GM18517 (cell line): ENCODE measurements around the gene SNRNP35.
"Not testable (repeated sequence)": the region's sequence is repeated elsewhere in the genome, so short reads cannot be mapped to it uniquely, and the experiment has no call there.

Experiments used
- ATAC-seq: cut with Tn5 transposase; IDR thresholded peaks from one replicate; pipeline ENCODE4 v1.9.1; 2021; ENCODE audit warnings: mild to moderate bottlenecking, moderate library complexity; ENCODE audit not compliant: unreplicated experiment

Gene SNRNP35

DNA sequence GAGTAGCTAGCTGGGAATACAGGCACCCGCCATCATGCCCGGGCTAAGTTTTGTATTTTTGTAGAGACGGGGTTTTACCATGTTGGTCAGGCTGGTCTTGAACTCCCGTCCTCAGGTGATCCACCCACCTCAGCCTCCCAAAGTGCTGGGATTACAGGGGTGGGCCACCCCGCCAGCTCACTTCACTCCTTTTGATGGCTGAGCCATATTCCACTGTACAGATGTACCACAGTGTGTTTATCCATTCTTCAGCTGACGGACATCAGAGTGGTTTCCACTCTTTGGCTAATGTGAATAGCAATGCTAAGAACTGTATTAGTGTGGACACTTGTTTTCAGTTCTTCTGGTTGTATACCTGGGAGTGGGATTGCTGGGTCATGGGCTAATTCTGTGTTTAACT, 29.5 kb downstream of the SNRNP35 start:
- no peak for ATAC-seq

- no peak for ATAC-seq
Observed at GRCh38 chr12:123488539-123489230, 30.7 kb downstream of the SNRNP35 start.

DNA sequence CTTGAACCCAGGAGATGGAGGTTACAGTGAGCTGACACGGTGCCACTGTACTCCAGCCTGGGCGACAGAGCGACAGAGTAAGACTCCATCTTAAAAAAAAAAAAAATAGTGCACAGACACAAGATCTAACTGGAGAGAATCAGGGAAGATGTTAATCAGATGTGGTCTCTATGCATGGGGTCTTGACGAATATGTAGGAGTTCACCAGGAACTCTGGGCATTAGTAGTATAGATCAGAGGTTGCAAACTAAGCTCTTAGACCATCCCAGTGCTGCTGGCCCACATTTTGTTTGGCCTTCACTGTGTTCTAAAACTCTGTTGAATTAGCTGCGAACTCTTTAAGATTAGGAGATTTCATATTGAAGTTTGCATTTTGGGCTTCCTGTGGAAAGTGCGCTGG, 31.6 kb downstream of the SNRNP35 start:
- no peak for ATAC-seq

- no peak for ATAC-seq
Observed at GRCh38 chr12:123490089-123490488, 32.1 kb downstream of the SNRNP35 start.

DNA sequence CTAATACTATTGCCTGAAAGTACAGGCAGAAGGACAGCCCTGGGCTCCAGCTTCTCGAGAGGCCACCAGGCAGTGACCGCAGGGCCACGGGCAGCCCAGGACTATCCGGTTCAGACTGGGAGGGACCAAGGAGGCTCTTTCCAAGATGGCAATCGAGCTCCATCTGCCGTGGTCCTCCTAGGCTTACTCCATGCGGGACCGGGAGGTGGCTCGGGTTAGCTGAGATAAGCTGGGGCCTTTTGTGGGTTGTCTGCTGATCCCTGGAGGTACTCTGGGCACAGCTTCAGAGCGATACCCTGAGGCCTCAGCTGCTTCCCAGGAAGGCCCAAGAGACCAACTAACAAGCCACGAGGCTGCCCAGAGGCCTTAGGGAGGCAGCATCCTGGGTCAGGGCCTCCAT, 33.1 kb downstream of the SNRNP35 start:
- no peak for ATAC-seq

- no peak for ATAC-seq
Observed at GRCh38 chr12:123491481-123491880, 33.5 kb downstream of the SNRNP35 start.

GRCh38 chr12:123492339-123493039, 34.5 kb downstream of the SNRNP35 start:
- ATAC-seq, result not testable (repeated sequence)

DNA sequence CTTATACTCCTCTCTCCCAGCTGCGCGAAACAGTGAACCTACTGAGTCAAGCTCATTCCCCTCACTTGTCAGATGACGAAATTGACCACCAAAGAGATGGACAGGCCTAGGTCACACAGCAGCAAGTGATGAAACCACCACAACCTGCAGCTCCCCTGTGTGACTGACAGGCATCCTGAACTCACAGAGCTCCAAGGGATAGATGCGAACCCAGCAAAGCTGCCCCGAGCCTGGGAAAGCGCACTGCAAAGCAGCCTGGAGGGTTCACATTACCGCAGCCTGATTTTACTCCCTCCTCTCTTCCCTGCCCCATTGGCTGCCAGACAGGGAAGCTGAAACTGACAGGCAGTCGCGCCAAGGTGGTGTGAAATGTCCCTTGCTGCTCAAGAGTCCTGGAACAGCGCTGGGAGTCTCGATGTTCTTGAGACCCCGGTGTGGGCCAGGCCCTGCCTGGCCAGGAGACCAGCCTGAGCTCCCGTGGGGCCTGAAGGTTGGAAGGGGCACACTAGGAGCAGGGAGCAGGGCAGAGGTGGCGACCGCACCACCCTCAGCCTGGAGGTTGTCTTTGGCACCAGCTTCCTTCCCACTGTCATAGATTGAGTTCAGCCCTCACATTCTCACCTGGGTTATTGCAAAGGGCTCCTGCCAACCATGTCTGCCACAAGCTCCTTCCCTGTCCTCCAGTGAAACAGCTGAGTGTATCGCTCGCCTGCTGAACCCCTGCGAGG, 36.3 kb downstream of the SNRNP35 start:
- no peak for ATAC-seq

DNA sequence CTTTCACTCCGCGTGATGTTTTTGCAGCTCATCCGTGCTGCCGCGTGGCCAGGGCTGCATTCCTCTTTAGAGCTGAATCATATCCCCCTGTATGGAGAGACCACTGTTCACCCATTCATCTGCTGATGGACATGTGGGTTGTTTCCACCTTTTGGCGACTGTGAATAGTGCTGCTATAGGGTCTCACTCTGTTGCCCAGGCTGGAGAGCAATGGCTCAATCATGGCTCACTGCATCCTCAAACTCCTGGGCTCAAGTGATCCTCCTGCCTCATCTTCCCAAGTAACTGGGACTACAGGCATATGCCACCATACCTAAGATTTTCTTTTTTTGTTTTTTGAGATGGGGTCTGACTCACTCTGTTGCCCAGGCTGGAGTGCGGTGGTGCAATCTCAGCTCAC, 39.1 kb downstream of the SNRNP35 start:
- no peak for ATAC-seq

DNA sequence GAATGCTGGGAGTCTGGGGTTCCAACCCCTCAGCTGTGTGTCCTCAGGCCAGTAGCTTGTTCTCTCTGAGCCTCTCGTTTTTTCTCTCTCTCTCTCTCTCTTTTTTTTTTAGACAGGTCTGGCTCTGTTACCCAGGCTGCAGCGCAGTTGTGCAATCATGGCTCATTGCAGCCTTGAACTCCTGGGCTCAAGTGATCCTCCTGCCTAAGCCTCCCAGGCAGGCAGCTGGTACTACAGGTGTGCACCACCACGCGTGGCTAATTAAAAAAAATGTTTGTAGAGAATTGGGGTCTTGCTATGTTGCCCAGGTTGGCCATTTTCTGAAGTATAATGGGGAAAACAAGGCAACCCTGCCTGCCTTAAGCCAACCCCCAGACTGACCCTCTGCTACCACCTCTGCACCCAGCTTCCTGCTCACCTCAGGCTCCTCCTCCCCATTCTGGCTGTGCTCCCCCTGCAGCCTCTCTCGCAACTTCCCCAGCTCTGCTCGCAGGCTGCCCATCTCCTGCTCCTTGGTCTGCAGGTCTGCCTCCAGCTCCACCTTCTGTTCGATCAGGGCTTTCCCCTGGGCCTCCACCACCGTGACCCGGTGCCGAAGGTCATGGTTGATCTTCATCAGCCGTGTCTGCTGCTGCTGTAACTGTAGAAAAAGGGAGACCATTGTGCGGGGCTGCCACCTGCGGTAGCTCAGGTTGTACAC, 40.3 kb downstream of the SNRNP35 start:
- ATAC-seq, result no peak

GRCh38 chr12:123499332-123499731, 41.4 kb downstream of the SNRNP35 start:
- ATAC-seq, result no peak

GRCh38 chr12:123502163-123502704, 44.3 kb downstream of the SNRNP35 start:
- ATAC-seq, result no peak

DNA sequence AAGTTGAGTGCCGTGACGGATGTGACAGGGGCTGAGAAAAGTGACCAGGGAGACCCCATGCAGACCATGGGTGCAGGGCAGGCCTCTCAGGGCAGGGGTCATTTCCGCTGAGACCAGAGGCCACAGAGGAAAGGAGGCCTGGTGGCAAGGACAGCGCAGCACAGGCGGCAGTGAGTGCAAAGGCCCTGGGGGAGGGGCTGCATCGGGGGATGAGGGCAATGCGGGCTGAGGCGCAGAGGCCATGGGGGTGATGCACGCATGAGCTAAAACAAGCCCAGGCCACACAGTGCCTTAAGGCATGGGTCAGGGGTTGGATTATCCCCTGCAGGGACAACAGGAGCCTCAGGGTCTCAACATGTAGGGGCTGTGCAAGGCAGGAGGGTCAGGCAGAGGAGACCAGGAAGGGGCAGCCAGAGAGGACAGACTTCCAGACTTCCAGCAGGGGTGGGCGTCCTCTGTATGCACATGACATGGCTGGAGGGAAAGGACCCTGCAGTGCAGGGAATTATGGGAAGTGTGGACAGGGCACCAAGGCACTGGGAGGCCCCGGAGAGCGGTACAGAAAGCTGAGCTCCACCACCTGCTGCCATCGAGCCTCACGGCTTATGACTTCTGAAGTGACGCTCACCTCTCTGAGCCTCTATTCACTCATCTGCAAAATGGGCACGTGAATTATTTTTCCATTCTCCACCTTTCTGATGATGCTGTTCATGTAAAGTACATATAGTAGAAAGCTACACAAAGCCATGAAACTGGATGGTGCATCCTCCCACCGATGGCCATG, 48.3 kb downstream of the SNRNP35 start:
- no peak for ATAC-seq

DNA sequence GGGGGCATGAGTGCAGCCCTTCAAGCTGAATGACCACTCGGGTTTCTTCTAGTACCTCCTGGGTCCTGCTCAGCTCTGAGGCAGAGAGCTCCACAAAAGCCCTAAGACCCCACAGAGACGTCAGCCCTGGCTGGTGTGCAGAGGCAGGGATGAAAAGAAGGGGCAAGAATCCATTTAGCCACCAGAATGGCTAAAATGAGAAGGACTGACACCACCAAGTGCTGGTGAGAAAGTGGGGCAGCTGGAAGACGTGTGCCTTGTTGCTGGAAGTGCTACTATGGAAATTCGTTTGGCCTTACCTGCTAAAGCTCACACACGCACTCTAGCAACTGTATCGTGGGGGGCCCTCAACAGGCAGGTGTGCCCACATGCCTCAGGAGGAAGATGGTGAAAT, 48.9 kb downstream of the SNRNP35 start:
- no peak for ATAC-seq

DNA sequence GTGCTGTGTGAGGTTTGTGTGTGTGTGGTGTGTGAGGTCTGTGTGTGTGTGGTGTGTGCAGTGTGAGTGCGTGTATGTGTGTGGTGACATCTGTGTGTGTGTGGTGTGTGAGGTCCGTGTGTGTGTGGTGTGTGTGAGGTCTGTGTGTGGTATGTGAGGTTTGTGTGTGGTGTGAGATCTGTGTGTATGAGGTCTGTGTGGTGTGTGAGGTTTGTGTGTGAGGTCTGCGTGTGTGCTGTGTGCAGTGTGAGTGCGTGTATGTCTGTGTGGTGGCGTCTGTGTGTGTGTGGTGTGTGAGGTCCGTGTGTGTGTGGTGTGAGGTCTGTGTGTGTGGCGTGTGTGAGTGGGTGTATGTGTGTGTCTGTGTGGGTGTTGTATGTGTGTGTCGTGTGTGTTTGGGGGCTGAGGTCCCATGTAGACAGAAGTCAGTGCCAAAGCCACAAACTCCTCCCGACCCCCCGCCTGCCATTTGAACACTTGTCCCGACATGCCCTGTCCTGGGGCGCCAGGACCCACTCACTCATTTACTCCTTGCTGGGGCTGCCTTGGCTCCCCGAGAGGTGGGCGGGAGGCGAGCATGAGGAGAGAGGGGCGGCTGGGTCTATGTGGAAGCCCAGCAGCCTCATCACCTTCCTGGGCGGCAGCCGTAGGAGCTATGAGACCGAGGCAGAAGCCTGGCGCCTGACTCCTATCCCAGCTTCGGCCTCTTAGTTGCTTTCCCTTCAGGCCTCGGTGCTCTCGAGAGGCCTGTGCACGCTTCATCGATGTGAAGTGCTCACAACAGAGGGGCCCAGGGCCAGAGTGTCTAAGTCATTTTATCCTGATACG, 55.1 kb downstream of the SNRNP35 start:
- no peak for ATAC-seq

DNA sequence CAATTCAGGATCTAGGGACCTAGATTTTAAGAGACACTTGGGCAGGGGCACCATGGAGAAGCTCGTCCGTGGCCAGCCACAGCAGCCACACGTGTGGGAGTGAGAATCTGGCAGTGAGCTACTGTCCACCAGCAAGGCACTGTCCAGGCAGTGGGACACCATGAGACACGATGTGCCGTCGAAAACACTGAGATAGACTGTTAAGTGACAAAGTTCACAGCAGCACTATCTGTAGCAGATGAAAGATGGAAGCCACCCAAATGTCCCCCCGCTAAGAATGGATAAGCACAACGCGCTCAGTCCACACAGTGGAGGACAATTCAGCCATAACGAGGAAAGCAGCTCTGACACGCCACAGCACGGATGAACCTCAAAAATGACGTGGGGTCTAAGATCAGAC, 55.9 kb downstream of the SNRNP35 start:
- ATAC-seq, result no peak

GRCh38 chr12:123514582-123515221, 56.8 kb downstream of the SNRNP35 start:
- not testable (repeated sequence) for ATAC-seq

GRCh38 chr12:123516216-123516780, 58.4 kb downstream of the SNRNP35 start:
- no peak for ATAC-seq
